Activated naive CD4-positive, alpha-beta T cell treated with anti-CD3 and anti-CD28 coated beads, Interleukin-2, amount 10 ng/mL, durations not matched to agents 7 days and 5 days (primary cell): Measurements from ENCODE around the gene HOXD1.

ENCODE experiments used
- CTCF ChIA-PET: fragments of 350-600 bp; sonication (Branson Sonifier 250); formaldehyde crosslinking; loops from one replicate; lab custom pipeline; 2021; ENCODE audit warnings: antibody characterized with exemption; lab: Charles Lee
- DNase-seq: peaks from one replicate; pipeline ENCODE4 v3.0.0-alpha.2; 2020
- H3K27ac Mint-ChIP-seq: one replicate; pipeline ENCODE4 v1.8.0; 2021; ENCODE audit warnings: mild to moderate bottlenecking, moderate library complexity, mixed read lengths
- H3K27me3 Mint-ChIP-seq: one replicate; pipeline ENCODE4 v1.8.0; 2021; ENCODE audit warnings: mild to moderate bottlenecking, mixed read lengths
- H3K36me3 Mint-ChIP-seq: one replicate; pipeline ENCODE4 v1.8.0; 2021; ENCODE audit warnings: mixed read lengths
- H3K4me1 Mint-ChIP-seq: one replicate; pipeline ENCODE4 v1.8.0; 2021; ENCODE audit warnings: mixed read lengths
- H3K4me3 Mint-ChIP-seq: one replicate; pipeline ENCODE4 v1.8.0; 2021; ENCODE audit warnings: mild to moderate bottlenecking, moderate library complexity, mixed read lengths
- H3K9me3 Mint-ChIP-seq: one replicate; pipeline ENCODE4 v1.8.0; 2021; ENCODE audit warnings: mixed read lengths

The HOXD1 gene

DNA sequence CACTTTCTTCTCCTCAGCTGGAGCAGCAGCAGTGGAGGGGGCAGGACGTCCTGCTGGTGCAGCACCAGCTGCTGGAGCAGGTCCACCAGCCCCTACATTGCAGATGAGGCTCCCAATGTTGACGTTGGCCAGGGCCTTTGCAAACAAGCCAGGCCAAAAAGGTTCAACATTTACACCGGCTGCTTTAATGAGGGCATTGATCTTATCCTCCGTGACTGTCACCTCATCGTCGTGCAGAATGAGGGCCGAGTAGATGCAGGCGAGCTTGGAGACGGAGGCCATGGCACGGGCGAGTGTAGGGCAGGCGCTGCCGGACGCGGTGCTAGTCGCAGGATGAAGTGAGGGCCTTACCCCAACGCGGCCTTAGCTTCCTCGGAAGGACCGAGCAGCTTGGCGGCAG is 12.5 kb downstream of the HOXD1 start:
- no peak for DNase-seq
- no peaks in the 10 kb centered on the region for H3K9me3 Mint-ChIP-seq
- H3K36me3 Mint-ChIP-seq: no peaks in the 10 kb centered on the region
- H3K27ac Mint-ChIP-seq: no peak overlapping the region
- H3K4me3 Mint-ChIP-seq: no peak overlapping the region
- CTCF ChIA-PET: no interaction called here
- peaks cover 31% of the 10 kb centered on the region for H3K27me3 Mint-ChIP-seq
- H3K4me1 Mint-ChIP-seq: no peaks in the 10 kb centered on the region

DNA sequence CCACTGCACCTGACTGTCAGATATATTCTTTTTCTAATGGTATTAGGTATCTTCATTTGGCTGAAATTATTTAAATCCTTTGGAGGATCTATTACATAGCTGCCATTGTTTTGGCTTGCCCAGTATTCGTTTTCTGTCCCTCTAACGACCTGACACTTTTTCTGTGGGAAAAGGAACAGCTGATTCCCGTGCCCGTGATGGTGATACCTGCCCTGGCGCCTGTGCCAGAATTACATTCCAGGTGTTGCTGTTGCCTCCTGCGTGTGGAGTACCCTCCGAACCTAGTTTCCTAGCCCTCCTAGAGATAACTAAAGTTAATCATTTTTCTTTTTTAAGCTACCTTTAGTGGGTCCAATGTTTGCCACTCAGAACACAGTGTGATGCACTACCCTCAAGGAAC is 14.0 kb downstream of the HOXD1 start:
- DNase-seq: no peak
- no peaks in the 10 kb centered on the region for H3K9me3 Mint-ChIP-seq
- peaks cover 28% of the 10 kb centered on the region for H3K27me3 Mint-ChIP-seq
- no peaks in the 10 kb centered on the region for H3K36me3 Mint-ChIP-seq
- no peak overlapping the region for H3K27ac Mint-ChIP-seq
- H3K4me1 Mint-ChIP-seq: no peaks in the 10 kb centered on the region
- no peak overlapping the region for H3K4me3 Mint-ChIP-seq
- CTCF ChIA-PET: no interaction called here

DNA sequence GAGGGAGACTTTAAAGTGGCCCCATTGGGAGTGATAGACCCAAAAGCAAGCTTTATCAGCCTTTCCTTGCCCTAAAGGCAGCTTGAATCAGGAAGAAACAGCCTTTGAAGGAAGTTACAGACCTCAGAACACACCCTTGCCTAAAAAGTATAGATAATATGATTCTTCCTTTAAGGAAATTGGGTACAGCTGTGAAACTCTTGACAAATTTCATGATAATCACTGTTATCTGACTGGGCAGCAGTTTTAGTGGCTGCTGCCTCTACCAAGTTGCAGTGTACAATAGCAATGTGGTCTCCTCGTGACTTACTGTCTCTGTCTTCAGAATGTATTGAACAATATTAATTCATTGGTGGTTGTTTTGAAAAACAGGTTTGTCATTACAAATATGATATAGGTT is 16.7 kb downstream of the HOXD1 start:
- Mint-ChIP-seq H3K9me3 (no peaks in the 10 kb centered on the region), H3K4me1 (no peaks in the 10 kb centered on the region), H3K27me3 (peaks cover 24% of the 10 kb centered on the region), H3K27ac (no peak overlapping the region), H3K4me3 (no peak overlapping the region), H3K36me3 (no peaks in the 10 kb centered on the region)
- DNase-seq: no peak
- CTCF ChIA-PET: no interaction called here

DNA sequence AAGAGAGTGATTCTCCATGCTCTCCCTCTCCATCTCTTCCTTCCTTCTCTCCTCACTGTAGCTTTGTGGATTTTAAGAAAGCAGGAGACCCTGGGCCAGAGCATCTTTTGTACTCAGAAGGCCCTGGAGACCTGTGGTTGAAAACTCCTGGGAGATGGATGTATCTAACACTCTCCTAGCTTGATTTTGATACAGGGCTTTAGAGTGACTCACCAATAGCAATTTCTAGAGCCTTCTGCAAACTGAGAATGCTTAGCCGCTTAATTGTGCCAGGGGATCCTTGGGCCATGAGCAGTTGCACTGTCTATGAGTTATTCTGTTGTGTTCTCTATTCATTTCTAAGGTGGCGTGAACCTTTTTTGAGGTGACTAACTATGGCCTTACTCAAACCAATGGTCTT is 17.7 kb downstream of the HOXD1 start:
- H3K27ac Mint-ChIP-seq: no peak overlapping the region
- no peaks in the 10 kb centered on the region for H3K36me3 Mint-ChIP-seq
- H3K4me3 Mint-ChIP-seq: no peak overlapping the region
- peaks cover 20% of the 10 kb centered on the region for H3K27me3 Mint-ChIP-seq
- DNase-seq: no peak
- H3K9me3 Mint-ChIP-seq: no peaks in the 10 kb centered on the region
- CTCF ChIA-PET: no interaction called here
- no peaks in the 10 kb centered on the region for H3K4me1 Mint-ChIP-seq

DNA sequence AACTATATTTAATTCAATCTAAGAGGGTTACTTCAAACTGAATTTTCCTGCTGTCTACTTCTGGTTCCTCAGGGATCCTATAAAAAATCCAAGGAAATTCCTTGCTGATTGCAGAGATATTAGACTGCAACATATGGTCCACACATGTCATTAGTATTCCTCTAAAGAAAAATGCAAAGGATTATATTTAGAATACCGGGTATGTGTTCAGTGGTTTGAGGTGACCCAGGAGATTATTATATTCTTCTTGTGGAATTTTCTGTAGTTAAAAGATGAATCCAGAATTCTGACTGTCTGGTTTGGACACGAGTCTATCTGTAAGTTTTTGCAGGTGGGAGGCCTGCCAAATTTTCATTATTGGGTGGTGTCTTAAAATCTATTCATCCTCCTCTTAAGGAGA is 18.2 kb downstream of the HOXD1 start:
- peaks cover 18% of the 10 kb centered on the region for H3K27me3 Mint-ChIP-seq
- no peaks in the 10 kb centered on the region for H3K4me1 Mint-ChIP-seq
- H3K27ac Mint-ChIP-seq: no peak overlapping the region
- H3K4me3 Mint-ChIP-seq: no peak overlapping the region
- H3K9me3 Mint-ChIP-seq: no peaks in the 10 kb centered on the region
- CTCF ChIA-PET: no interaction called here
- H3K36me3 Mint-ChIP-seq: no peaks in the 10 kb centered on the region
- DNase-seq: no peak

DNA sequence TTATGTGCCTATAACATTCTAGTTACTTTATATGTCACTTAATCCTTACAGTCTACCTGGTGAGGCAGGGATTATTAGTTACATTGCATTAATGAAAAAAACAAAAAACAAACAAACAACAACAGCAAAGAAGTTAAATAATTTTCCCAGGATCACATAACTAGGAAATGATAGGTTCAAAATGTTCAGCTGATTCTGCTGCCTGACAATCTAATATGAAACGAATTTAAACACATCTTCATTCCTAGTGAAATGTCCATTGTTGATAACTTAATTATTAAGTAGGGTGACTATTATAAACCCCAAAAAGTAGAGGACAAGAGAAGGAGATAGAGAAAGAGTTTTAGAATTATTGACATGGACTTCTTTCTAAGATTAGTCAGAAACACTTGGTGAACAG is 22.6 kb downstream of the HOXD1 start:
- CTCF ChIA-PET: interaction anchor here (0.6 to 0.9 kb wide), 2 partner anchors 244 to 257 kb away, joined by 3 read pairs; no protein-coding TSS in a partner anchor

DNA sequence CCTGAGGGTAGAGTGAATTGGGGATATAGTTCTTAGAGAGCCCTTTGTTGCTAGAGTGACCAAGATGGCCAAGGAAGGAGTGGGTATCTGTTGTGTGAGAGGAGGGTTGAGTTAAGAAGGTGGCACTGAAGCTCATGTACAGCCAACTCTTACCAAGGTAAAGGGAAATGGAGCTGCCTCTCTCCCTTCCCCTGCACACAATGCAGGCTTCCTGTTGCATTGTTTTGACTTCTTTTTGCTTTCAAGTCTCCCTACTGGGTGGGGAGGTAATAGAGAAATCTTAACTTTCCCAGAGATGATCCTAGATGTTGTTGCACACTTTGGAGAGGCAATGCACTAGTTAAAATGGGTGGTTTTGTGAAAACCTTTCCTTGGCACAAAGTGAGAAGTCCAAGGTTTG is 23.8 kb downstream of the HOXD1 start:
- H3K9me3 Mint-ChIP-seq: no peaks in the 10 kb centered on the region
- no peak overlapping the region for H3K27ac Mint-ChIP-seq
- H3K4me3 Mint-ChIP-seq: no peak overlapping the region
- H3K27me3 Mint-ChIP-seq: peaks cover 9% of the 10 kb centered on the region
- CTCF ChIA-PET: no interaction called here
- H3K36me3 Mint-ChIP-seq: no peaks in the 10 kb centered on the region
- no peak for DNase-seq
- H3K4me1 Mint-ChIP-seq: no peaks in the 10 kb centered on the region

More for the DNA sequence above, 22.6 kb downstream of the HOXD1 start:
- no peak for DNase-seq
- H3K36me3 Mint-ChIP-seq: no peaks in the 10 kb centered on the region
- H3K27me3 Mint-ChIP-seq: peaks cover 10% of the 10 kb centered on the region
- no peaks in the 10 kb centered on the region for H3K9me3 Mint-ChIP-seq
- no peak overlapping the region for H3K4me3 Mint-ChIP-seq
- H3K27ac Mint-ChIP-seq: no peak overlapping the region
- no peaks in the 10 kb centered on the region for H3K4me1 Mint-ChIP-seq

DNA sequence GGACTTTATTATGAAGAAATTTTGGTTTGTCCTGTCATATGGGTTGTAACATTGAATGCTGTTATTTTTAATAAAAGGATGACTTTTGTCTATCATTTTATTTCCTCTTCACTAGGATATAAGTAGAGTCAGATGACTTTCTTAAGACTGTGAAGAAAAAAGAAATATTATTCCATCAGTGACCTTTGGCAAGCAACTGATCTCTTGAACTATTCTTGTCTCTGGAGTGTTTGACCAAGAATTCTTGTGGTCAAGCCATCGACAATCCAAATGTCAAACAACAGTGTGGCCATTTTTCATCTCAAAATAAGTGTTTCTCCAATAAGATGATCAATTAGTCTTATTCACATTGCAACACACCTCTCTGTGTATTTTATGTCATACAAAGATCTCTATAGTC is 24.9 kb downstream of the HOXD1 start:
- no peak for DNase-seq
- Mint-ChIP-seq H3K27ac (no peak overlapping the region), H3K9me3 (no peaks in the 10 kb centered on the region), H3K4me1 (no peaks in the 10 kb centered on the region), H3K4me3 (no peak overlapping the region), H3K27me3 (peaks cover 9% of the 10 kb centered on the region), H3K36me3 (no peaks in the 10 kb centered on the region)
- CTCF ChIA-PET: no interaction called here

- no peak for DNase-seq
- no peaks in the 10 kb centered on the region for H3K36me3 Mint-ChIP-seq
- H3K9me3 Mint-ChIP-seq: no peaks in the 10 kb centered on the region
- H3K27me3 Mint-ChIP-seq: peaks cover 17% of the 10 kb centered on the region
- CTCF ChIA-PET: no interaction called here
- H3K4me1 Mint-ChIP-seq: no peaks in the 10 kb centered on the region
- H3K4me3 Mint-ChIP-seq: no peak overlapping the region
- H3K27ac Mint-ChIP-seq: no peak overlapping the region
Measured at GRCh38 chr2:176227874-176228273, 39.4 kb downstream of the HOXD1 start.

DNA sequence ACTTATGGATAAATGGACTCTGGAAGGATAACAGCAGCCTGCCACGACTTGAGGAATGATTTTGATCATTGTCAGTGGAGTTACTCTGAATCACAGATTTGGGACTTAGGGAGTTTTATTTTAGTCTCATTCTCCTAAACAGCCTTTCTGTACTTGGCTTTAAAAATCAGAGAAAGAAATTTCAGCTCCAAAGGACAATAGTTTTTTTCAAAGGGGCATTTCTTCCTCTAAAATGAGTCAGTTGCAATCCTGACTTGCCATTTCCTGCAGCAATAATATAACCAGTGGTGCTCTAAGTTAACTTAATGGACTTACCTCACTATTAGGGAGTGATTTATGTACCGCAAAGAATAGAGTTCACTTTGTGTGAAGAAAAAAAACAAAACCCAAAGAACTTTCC is 45.7 kb downstream of the HOXD1 start:
- CTCF ChIA-PET: no interaction called here
- H3K4me1 Mint-ChIP-seq: no peaks in the 10 kb centered on the region
- H3K4me3 Mint-ChIP-seq: no peak overlapping the region
- no peak overlapping the region for H3K27ac Mint-ChIP-seq
- H3K9me3 Mint-ChIP-seq: no peaks in the 10 kb centered on the region
- DNase-seq: no peak
- H3K27me3 Mint-ChIP-seq: peaks cover 10% of the 10 kb centered on the region
- H3K36me3 Mint-ChIP-seq: no peaks in the 10 kb centered on the region

GRCh38 chr2:176234940-176235339 is 46.5 kb downstream of the HOXD1 start:
- no peaks in the 10 kb centered on the region for H3K36me3 Mint-ChIP-seq
- H3K4me1 Mint-ChIP-seq: no peaks in the 10 kb centered on the region
- H3K4me3 Mint-ChIP-seq: no peak overlapping the region
- CTCF ChIA-PET: no interaction called here
- no peak for DNase-seq
- peaks cover 3% of the 10 kb centered on the region for H3K27me3 Mint-ChIP-seq
- H3K27ac Mint-ChIP-seq: no peak overlapping the region
- no peaks in the 10 kb centered on the region for H3K9me3 Mint-ChIP-seq

GRCh38 chr2:176237456-176237855 is 49.0 kb downstream of the HOXD1 start:
- Mint-ChIP-seq H3K27ac (no peak overlapping the region), H3K36me3 (no peaks in the 10 kb centered on the region), H3K4me1 (no peaks in the 10 kb centered on the region), H3K4me3 (no peak overlapping the region), H3K27me3 (peaks cover 9% of the 10 kb centered on the region), H3K9me3 (no peaks in the 10 kb centered on the region)
- CTCF ChIA-PET: no interaction called here
- DNase-seq: no peak

DNA sequence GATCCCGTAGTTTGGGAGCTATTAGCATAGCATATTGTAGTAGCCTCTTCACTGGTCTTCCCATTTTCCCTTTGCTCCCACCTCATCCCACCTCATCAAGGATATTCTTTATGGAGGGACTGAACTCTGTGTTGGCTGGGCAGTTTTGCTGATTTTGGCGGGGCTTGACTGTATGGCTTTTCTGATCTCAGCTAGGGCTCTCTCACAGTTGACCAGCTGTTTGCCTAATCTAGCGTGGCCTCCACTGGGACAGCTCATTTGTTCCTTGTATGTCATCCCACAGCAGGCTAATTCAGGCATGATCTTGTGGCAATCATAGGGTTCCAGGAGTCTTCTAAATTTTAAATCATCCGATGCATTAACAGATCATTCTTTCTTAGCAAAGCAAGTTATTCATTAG is 50.6 kb downstream of the HOXD1 start:
- no peaks in the 10 kb centered on the region for H3K4me1 Mint-ChIP-seq

GRCh38 chr2:176240301-176240700 is 51.8 kb downstream of the HOXD1 start:
- Mint-ChIP-seq H3K9me3 (no peaks in the 10 kb centered on the region), H3K36me3 (no peaks in the 10 kb centered on the region), H3K27me3 (peaks cover 9% of the 10 kb centered on the region), H3K4me3 (no peak overlapping the region), H3K4me1 (no peaks in the 10 kb centered on the region), H3K27ac (no peak overlapping the region)
- CTCF ChIA-PET: no interaction called here
- DNase-seq: no peak

More for the DNA sequence above, 50.6 kb downstream of the HOXD1 start:
- CTCF ChIA-PET: interaction anchor here (0.8 kb wide), 1 partner anchor 315 kb away, joined by 3 read pairs; no protein-coding TSS in a partner anchor
- no peak overlapping the region for H3K27ac Mint-ChIP-seq
- no peaks in the 10 kb centered on the region for H3K36me3 Mint-ChIP-seq
- DNase-seq: no peak
- H3K27me3 Mint-ChIP-seq: peaks cover 9% of the 10 kb centered on the region
- H3K4me3 Mint-ChIP-seq: no peak overlapping the region
- no peaks in the 10 kb centered on the region for H3K9me3 Mint-ChIP-seq
